Hematopoietic multipotent progenitor cell treated with erythropoietin and hydrocortisone succinate and interleukin-3 and kit ligand, for 6 days (in vitro differentiated cells): ENCODE measurements around the gene MSRB1.
"Not testable (repeated sequence)": the region's sequence is repeated elsewhere in the genome, so short reads cannot be mapped to it uniquely, and the experiment has no call there.

ENCODE experiments used
- DNase-seq: peaks from one replicate; pipeline ENCODE4 v3.0.0-alpha.2; 2015

MSRB1 gene

DNA sequence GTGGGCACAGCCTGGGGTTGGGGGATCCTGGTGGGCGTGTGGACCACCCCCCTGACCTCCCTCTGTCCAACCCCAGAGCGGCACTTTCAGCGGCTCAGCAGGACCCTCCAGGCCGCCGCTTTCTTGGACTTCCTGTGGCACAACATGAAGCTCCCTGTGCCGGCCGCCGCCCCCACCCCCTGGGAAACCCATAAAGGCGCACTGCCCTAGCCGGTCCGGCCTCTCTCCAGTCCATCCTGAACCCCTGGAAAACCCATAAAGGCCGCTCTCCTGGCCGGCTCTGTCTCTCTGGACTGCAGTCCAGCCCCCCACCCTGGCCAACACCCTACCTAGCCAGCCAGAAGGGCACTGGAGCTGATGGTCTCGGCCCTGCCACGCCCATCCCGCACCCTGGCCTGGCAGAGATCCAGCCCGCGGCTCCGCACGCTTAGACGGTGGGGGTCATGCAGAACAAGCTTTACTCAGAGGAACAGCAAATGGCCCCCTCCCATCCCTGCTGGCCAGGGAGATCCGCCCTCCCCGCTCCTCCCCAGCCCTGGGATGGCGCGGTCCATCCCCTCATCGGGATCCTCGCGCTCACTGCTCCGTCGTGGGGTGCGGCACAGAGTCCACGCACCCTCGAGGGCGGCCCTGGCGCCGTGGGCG lies 35.6 kb upstream of the MSRB1 start:
- no peak for DNase-seq

GRCh38 chr16:1977875-1978268 lies 34.9 kb upstream of the MSRB1 start:
- no peak for DNase-seq

DNA sequence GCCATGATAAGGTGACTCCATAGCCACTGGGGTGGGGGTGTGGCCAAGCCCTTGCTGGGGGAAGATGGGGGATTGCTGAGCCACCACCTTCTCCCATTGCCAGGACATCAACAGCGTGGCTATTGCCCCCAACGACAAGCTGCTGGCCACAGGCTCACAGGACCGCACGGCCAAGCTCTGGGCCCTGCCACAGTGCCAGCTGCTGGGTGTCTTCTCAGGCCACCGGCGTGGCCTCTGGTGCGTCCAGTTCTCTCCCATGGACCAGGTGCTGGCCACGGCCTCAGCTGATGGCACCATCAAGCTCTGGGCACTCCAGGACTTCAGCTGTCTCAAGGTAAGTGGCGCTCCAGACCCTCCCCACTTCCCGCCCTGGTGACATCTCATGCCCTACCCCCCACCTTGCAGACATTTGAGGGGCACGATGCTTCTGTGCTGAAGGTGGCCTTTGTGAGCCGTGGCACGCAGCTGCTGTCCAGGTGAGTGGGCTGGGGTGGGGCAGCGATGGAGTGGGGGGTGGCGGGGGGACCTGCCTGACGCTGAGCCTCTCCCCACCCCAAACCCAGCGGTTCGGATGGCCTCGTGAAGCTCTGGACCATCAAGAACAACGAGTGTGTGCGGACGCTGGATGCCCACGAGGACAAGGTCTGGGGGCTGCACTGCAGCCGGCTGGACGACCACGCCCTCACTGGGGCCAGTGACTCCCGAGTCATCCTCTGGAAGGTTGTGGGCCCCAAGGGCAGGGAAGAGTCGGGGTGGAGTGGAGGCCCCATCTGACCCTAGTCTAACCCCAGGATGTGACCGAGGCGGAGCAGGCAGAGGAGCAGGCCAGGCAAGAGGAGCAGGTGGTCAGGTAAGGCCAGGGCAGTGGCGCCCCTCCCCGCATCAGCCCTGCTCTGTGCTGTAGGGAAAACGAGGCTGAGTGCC lies 34.2 kb upstream of the MSRB1 start:
- DNase-seq, result no peak

DNA sequence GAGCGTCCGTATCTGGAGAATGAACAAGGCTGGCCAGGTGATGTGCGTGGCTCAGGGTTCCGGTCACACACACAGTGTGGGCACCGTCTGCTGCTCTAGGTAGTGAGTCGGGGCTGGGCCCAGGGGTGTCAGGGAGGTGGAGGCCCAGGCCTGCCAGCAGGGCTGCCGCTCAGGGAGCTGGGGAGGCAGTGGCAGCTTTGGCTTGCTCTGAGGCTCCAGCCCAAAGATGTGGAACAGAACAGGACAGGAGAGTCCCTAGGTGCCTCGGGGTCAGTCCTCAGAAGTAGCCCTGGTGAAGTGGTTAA lies 33.2 kb upstream of the MSRB1 start:
- no peak for DNase-seq

GRCh38 chr16:1975432-1976215 lies 32.6 kb upstream of the MSRB1 start:
- no peak for DNase-seq

- no peak for DNase-seq
These were observed 31.4 kb upstream of the MSRB1 start for GRCh38 chr16:1974157-1975070.

DNA sequence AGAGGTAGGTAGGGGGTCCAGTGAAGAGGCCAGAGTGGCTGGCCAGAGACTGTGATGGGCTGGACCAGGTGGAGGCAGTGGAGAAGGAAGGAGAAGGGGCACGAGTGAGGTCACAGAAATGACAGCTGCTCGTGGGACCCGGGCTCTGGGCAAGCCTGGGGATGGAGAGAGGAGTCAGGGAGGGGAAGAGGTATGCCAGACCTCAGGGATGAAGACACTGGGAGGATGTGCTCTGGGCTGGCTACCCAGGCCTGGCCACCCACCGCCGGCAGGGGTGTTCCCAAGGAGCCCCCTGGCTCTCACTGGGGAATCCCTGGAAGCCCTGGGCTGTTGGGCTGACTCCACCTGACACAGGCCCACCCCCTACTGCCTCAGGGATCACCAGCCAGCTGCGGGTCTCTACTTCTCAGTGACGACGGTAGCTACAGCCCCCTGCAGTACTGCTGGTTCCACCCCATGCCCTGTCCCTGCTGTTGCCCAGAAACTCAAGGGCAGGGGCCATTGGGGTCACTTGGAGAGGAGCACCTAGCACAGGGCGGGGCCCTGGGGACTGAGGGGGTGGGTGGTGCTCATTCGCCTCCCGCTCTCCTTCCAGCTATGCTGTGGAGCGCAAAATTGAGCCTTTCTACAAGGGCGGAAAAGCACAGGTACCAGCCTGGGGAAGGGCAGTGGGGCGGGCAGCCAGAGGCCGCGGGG lies 30.6 kb upstream of the MSRB1 start:
- DNase-seq, result no peak

- peak; percentile 76 for DNase-seq
These were observed 29.5 kb upstream of the MSRB1 start for GRCh38 chr16:1972490-1972877.

GRCh38 chr16:1971796-1972489 lies 28.9 kb upstream of the MSRB1 start, which contains the start of gene TBL3:
Gene TBL3 (plus strand): TSS chr16:1972053. CDS start chr16:1972165, 112 bp downstream.
- DNase-seq, result peak; percentile 96

DNA sequence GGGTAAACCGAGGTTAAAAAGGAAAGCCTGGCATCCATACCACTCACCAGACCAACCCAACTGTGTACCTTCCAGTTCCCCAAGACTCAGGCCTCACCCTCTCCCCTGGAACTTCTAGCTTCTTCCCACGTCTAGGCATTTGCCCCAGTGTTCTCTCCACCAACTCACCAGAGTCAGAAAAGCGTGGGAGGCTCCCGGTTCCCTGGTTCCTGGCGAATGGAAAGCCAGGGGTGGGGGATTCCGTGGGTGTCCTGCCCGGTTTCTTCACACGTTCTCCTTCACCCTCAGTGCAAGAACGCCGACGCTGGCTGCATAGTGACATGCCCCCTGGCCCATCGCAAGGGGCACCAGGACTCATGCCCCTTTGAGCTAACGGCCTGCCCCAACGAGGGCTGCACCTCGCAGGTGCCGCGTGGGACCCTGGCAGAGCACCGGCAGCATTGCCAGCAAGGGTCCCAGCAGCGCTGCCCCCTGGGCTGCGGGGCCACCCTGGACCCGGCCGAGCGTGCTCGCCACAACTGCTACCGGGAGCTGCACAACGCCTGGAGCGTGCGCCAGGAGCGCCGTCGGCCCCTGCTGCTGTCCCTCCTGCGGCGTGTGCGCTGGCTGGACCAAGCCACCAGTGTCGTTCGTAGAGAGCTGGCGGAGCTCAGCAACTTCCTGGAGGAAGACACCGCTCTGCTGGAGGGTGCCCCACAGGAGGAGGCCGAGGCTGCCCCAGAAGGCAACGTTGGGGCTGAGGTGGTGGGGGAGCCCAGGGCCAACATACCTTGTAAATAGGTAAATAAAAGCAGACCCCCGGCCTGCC lies 25.4 kb upstream of the MSRB1 start:
- DNase-seq, result no peak

GRCh38 chr16:1966460-1966859 lies 23.5 kb upstream of the MSRB1 start, which contains the start of gene RNF151:
Gene RNF151 (plus strand): TSS chr16:1966856. CDS start chr16:1966882, 26 bp downstream.
- no peak for DNase-seq

- peak; percentile 30 for DNase-seq
These were observed 22.5 kb upstream of the MSRB1 start for GRCh38 chr16:1965396-1966001.

DNA sequence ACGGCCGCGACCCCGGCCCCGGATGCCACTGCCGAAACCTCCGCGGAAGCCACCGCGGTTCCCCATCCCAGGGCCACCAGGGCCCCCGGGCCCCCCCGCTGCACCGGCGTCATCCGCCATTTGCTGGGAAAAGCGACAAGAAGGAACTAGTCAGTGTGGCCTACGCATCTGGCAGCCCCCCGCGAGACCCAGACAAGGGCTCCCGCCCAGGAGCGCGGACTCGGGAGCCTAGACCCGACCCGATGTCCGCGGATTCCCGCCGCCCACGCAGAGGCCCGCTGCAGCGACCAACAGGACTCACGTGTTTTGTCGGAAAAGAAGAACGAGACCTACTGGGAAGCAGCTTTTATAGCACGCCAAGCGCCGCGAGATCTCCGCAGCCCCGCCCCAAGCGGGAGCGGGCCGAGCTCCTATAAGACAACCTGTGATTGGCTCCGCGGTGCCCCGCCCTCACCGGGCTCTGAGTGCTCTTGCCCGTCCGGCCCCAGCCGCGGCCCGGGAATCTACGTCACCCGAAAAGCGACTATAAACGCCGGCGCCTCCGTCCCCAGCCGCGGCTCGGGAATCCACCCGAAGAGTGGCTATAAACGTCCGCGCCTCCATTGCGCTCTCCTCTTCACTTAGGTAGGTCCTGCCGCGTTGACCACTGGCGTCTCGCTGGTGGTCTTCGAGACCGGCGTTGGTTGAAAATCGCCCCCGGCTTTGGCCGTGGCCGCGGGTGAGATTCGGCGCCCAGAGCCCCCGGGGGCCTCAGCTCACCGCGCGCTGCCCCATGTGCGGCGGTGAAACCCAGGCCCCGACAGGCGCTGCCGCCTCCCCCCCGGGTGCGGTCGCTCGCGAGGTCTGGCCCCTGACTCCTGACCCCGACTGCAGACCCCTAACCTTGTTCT lies 21.8 kb upstream of the MSRB1 start, which contains the start of gene RPS2:
Gene RPS2, minus strand, starts transcription at position 321 of the 890 bp plus-strand sequence. Its CDS starts 201 bp downstream, at position 120.
- peak; percentile 99 for DNase-seq

GRCh38 chr16:1963806-1964505 lies 21.0 kb upstream of the MSRB1 start:
- DNase-seq, result peak; percentile 59

- DNase-seq, result not testable (repeated sequence)
These were observed 19.5 kb upstream of the MSRB1 start for GRCh38 chr16:1962161-1963153.

DNA sequence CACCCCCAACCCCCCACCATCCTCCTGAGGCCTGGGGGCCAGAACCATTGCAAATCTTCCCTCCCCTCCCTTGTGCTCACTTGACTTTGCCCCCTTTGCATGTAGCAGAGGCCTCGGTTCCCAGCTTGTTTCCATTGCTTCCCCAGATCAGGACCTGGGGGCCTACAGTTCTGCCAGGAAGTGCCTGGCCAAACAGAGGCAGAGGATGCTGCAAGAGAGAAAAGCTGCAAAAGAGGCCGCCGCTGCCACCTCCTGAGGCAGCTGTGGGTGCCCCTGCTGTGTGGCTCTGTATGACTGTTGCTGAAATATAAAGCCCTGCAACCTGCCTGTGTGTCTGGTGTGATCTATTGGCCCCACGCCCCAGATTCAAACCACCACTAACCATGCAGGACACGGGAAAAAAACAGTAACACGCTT lies 18.7 kb upstream of the MSRB1 start:
- DNase-seq, result peak; percentile 50
